ENCODE results near the gene SH3RF3. TPM values are rescaled to one million over a fixed set of nuclear protein-coding genes. Genes with fewer than 3 reads are reported as not detected.

Gene SH3RF3
- total RNA-seq, 1 experiment from 2014 or later = not detected

- TF ChIP-seq CTCF (IDR thresholded peaks at IDR 0.05 in 2 of 3, conservative IDR thresholded peaks at IDR 0.05 in 1 of 3; ENCODE audit: borderline replicate concordance in 1 of 3, insufficient read depth in 1 of 3, low read depth in 2 of 3, low read length in 2 of 3) = no peak
- no peak for TF ChIP-seq ZNF274 (IDR thresholded peaks at IDR 0.05; ENCODE audit: low read depth, low read length)
- TF ChIP-seq RAD21 (IDR thresholded peaks at IDR 0.05; ENCODE audit: low read depth) = no peak
- TF ChIP-seq YY1 (IDR thresholded peaks at IDR 0.05; ENCODE audit: extremely low read depth, insufficient replicate concordance, low read depth, low read length) = no peak
- TF ChIP-seq EZH2 (IDR thresholded peaks at IDR 0.05) = no peak
- TF ChIP-seq ELF1 (IDR thresholded peaks at IDR 0.05; ENCODE audit: borderline replicate concordance, low read depth) = no peak
- no peak for TF ChIP-seq CEBPB (IDR thresholded peaks at IDR 0.05; ENCODE audit: low read depth)
- no peak for TF ChIP-seq SIN3A (IDR thresholded peaks at IDR 0.05; ENCODE audit: low read depth)
- no peak for TF ChIP-seq ZFX (IDR thresholded peaks at IDR 0.05)
- TF ChIP-seq EGR1 (IDR thresholded peaks at IDR 0.05; ENCODE audit: low read depth) = no peak
- TF ChIP-seq MAX (IDR thresholded peaks at IDR 0.05) = no peak
- TF ChIP-seq ATF3 (IDR thresholded peaks at IDR 0.05) = no peak
- no peak for TF ChIP-seq SP1 (IDR thresholded peaks at IDR 0.05; ENCODE audit: low read depth)
- Histone ChIP-seq H3K9me2 (ENCODE audit: insufficient read depth) (no peaks in the 10 kb centered on the region), H2AFZ (ENCODE audit: low read depth, low read length, poor library complexity, severe bottlenecking) (no peak overlapping the region), H3K4me1 (ENCODE audit: control insufficient read depth in 1 of 2, insufficient read depth in 2 of 2, low read length in 2 of 2) (no peaks in the 10 kb centered on the region), H4K20me1 (ENCODE audit: insufficient read depth) (no peaks in the 10 kb centered on the region), H3K79me2 (ENCODE audit: insufficient read depth, low read length) (no peaks in the 10 kb centered on the region), H3K36me3 (ENCODE audit: control insufficient read depth in 1 of 2, insufficient read depth in 2 of 2, low read length in 2 of 2) (no peaks in the 10 kb centered on the region), H3K9ac (ENCODE audit: low read length) (no peak overlapping the region), H3K9me3 (ENCODE audit: control insufficient read depth in 1 of 2, insufficient read depth in 1 of 2, low read depth in 1 of 2, low read length in 2 of 2) (no peaks in the 10 kb centered on the region), H3K4me2 (ENCODE audit: low read length) (no peak overlapping the region), H3K4me3 (replicated peaks in 1 of 2; ENCODE audit: low read depth in 1 of 2, low read length in 2 of 2) (no peak overlapping the region), H3K27ac (ENCODE audit: low read depth, low read length) (no peak overlapping the region), H3K27me3 (ENCODE audit: insufficient read depth, low read length) (no peaks in the 10 kb centered on the region)
- no TSS peak for BruUV-seq (replicated peaks)
- ChIA-PET CTCF (no interaction called here), RAD21 (ENCODE audit: low non-redundant PET in 1 of 2, low total read pairs in 2 of 2, uncharacterized antibody in 2 of 2, unreplicated experiment in 2 of 2) (no interaction called here), POLR2A (no interaction called here)
- no peak for DNase-seq (ENCODE audit: low read depth, low spot score)
- no peak for ATAC-seq
- intact Hi-C loops (cut with micrococcal nuclease) = loop anchor here (10.0 kb wide), 1 partner anchor 345 kb away; no protein-coding TSS in a partner anchor
Measured at GRCh38 chr2:109199790-109200189, 70.8 kb downstream of the SH3RF3 start.

All from HCT116 (cell line).